ENCODE measurements around the gene MRPL18.
"Not testable (repeated sequence)": the region's sequence is repeated elsewhere in the genome, so short reads cannot be mapped to it uniquely, and the experiment has no call there.

MRPL18 gene

DNA sequence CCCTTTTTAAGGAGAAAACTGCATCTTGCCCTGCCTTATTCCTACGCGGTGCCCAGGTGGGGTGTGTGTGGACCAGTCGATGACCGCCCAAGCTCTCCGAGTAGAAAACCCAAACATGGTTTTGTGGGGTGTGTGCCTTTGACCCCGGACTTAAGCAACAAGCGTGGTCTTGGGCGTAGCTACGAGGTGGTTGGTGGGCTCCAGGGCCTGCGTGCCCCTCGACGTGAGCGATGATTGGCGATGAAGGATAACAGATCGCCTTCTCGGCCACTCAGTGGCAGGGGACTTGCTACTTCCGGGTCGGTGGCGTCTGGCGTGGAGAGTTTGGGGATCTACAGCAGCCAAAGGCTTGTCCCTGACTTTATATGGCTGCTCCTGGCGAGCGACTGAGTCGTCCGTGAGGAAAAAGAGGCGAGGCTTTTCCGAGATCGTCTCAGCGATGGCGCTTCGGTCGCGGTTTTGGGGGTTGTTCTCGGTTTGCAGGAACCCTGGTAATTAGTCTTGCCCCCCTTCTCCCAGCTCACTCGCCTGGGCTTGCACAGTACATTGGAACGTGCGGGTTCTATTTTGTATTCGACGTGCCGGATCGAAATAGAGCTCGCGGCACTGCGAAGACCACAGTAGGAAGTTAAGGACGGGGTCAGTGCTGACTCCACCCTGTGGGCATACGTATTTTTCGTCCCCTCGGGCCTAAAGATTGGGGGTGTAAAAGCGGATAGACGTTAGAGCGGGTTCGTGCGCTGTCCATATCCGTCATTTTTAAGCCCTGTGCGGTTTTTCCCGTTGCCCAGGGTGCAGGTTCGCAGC, at the start of gene MRPL18:
TSS of gene MRPL18 (plus strand) at position 319 of the 807 bp plus-strand sequence. CDS start at position 440, 121 bp downstream.
- Mint-ChIP-seq H3K4me1 (peaks cover 19 to 55% of the 10 kb centered on the region in 2 donors), H3K27ac (peak within 1 kb of the TSS; percentile 95), H3K27me3 (no peaks in the 10 kb centered on the region), H3K4me3 (peak within 1 kb of the TSS; percentile 91 to 96), H3K9me3 (no peaks in the 10 kb centered on the region), H3K36me3 (peaks cover 29 to 45% of the 10 kb centered on the region in 2 donors)
- peak; percentile 78 for DNase-seq
- ATAC-seq (replicated peaks) = peak; percentile 84 to 86

GRCh38 chr6:159742165-159742564, 48.1 kb upstream of the MRPL18 start:
- DNase-seq = no peak
- Mint-ChIP-seq H3K4me3 (no peak overlapping the region), H3K4me1 (peaks cover 9 to 19% of the 10 kb centered on the region in 2 donors), H3K27ac (no peak overlapping the region), H3K9me3 (no peaks in the 10 kb centered on the region), H3K36me3 (peaks cover 18 to 37% of the 10 kb centered on the region in 2 donors), H3K27me3 (no peaks in the 10 kb centered on the region)
- ATAC-seq (replicated peaks) = no peak

- no peaks in the 10 kb centered on the region for H3K9me3 Mint-ChIP-seq
- no peak for DNase-seq
- peaks cover 6 to 9% of the 10 kb centered on the region in 2 donors for H3K4me1 Mint-ChIP-seq
- H3K27ac Mint-ChIP-seq = peak overlapping the region; percentile 42
- no peak for ATAC-seq (replicated peaks)
- no peak overlapping the region for H3K4me3 Mint-ChIP-seq
- no peaks in the 10 kb centered on the region for H3K27me3 Mint-ChIP-seq
- H3K36me3 Mint-ChIP-seq = peaks cover 25 to 45% of the 10 kb centered on the region in 2 donors
Observed at GRCh38 chr6:159745081-159745480, 45.2 kb upstream of the MRPL18 start.

DNA sequence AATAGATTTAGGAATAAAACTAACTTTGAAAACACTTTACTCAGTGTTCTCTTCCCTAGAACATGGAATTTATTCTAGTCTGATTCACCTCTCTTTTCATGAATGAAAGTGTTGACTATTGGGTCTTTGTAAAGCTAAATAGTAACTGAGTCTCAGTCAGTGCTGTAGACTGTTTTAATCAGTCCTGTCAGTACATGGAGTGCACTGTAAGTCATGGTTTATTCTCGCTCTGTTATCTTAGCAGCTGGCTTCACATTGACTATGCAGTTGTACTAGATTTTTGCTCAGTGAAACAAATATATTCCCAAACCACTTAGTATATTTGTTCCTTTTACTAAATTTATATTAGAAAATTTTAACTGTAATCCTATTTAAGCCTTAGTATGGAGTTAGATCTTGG, 43.5 kb upstream of the MRPL18 start:
- no peak overlapping the region for H3K4me3 Mint-ChIP-seq
- ATAC-seq (replicated peaks) (no peak), DNase-seq (no peak)
- no peak overlapping the region for H3K27ac Mint-ChIP-seq
- peaks cover 6 to 9% of the 10 kb centered on the region in 2 donors for H3K4me1 Mint-ChIP-seq
- no peaks in the 10 kb centered on the region for H3K27me3 Mint-ChIP-seq
- peaks cover 29 to 41% of the 10 kb centered on the region in 2 donors for H3K36me3 Mint-ChIP-seq
- H3K9me3 Mint-ChIP-seq = no peaks in the 10 kb centered on the region

DNA sequence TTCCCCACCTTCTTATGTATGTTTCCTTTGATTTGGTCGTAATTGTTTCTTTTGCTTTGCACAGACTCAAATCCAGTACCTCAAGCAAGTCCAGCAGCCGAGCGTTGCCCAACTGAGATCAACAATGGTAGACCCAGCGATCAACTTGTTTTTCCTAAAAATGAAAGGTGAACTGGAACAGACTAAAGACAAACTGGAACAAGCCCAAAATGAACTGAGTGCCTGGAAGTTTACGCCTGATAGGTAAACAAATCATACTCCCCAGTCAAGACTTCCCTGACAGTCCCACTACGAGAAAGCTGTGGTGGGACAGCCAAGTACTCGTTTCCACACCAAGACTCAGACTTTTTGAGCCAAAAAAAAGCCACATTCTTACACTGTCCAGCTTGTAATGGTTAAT, 42.1 kb upstream of the MRPL18 start:
- ATAC-seq (replicated peaks); DNase-seq; H3K27me3 Mint-ChIP-seq; H3K27ac Mint-ChIP-seq; H3K9me3 Mint-ChIP-seq; H3K4me1 Mint-ChIP-seq; H3K4me3 Mint-ChIP-seq: not testable (repeated sequence)
- peaks cover 31 to 44% of the 10 kb centered on the region in 2 donors for H3K36me3 Mint-ChIP-seq

DNA sequence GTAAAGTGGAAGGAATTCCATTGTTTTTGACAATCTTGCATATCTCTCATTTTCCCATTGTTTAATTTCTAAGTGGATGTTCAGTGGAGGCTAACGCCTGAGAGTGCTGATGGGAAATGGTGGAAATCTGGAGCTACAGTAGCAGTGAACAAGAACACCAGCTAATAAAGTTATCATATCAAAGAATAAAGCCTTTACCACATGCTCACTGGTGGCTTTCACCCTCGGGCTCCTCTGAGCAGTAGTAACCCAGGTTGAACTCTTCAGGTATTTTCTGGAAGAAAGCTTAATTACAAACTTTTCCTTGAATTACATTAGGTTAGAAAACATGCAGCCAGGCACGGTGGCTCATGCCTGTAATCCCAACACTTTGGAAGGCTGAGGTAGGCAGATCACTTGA, 38.8 kb upstream of the MRPL18 start:
- H3K4me3 Mint-ChIP-seq = no peak overlapping the region
- peaks cover 24 to 40% of the 10 kb centered on the region in 2 donors for H3K36me3 Mint-ChIP-seq
- ATAC-seq (replicated peaks) (no peak), DNase-seq (no peak)
- peak overlapping the region; percentile 20 for H3K27ac Mint-ChIP-seq
- H3K9me3 Mint-ChIP-seq = no peaks in the 10 kb centered on the region
- no peaks in the 10 kb centered on the region for H3K27me3 Mint-ChIP-seq
- H3K4me1 Mint-ChIP-seq = peaks cover 0 to 5% of the 10 kb centered on the region in 2 donors

DNA sequence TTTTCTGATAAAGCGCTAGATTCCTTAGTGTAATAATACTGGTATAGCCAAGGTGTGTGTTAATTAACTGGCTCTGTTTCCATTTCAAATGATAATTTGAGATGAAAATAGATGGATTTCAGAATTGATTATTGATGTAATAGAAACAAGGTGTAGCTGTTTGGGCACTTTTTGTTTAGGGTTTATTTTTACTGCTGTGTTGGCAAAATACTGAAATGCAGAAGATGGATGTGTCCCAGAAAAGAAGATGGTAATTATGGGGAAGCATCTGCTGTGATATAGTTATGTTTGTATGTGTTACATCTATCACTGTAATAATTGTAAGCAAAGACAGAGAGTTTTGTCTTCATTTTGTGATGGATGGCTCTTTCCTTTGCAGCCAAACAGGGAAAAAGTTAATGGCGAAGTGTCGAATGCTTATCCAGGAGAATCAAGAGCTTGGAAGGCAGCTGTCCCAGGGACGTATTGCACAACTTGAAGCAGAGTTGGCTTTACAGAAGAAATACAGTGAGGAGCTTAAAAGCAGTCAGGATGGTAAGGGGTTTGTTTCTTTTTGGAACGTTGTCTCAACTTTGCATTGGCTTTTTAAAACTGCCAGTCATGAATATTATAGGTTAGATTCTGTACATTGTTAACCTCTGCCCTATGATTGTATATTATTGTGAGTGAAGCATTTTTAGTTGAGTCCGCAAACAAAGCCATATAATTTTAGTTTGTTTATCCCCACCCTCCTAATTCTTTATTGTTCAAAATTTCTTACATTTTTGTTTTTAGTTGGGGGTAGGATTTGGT, 37.0 kb upstream of the MRPL18 start:
- H3K27ac Mint-ChIP-seq = no peak overlapping the region
- ATAC-seq (replicated peaks) (no peak), DNase-seq (no peak)
- H3K27me3 Mint-ChIP-seq = no peaks in the 10 kb centered on the region
- H3K4me1 Mint-ChIP-seq = peaks cover 0 to 11% of the 10 kb centered on the region in 2 donors
- H3K4me3 Mint-ChIP-seq = no peak overlapping the region
- peaks cover 34 to 45% of the 10 kb centered on the region in 2 donors for H3K36me3 Mint-ChIP-seq
- no peaks in the 10 kb centered on the region for H3K9me3 Mint-ChIP-seq

DNA sequence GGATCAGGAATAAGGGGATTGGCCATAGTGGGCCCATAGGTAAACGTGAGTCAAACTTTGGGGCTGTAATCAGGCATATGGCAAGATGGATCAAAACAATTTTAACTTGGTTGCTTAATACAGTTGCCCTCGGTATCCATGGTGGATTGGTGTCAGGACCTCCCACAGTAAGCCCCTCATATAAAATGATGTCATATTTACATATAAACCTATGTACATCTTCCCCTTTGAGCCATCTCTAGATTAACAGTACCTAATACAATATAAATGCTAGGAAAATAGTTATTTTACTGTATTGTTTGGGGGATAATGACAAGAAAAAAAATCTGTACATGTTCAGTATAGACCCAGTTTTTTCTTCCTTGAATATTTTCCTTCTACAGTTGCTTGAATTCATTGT, 35.9 kb upstream of the MRPL18 start:
- ATAC-seq (replicated peaks) = no peak
- H3K4me3 Mint-ChIP-seq = no peak overlapping the region
- no peaks in the 10 kb centered on the region for H3K27me3 Mint-ChIP-seq
- DNase-seq = no peak
- peaks cover 3 to 16% of the 10 kb centered on the region in 2 donors for H3K4me1 Mint-ChIP-seq
- peaks cover 36 to 50% of the 10 kb centered on the region in 2 donors for H3K36me3 Mint-ChIP-seq
- H3K27ac Mint-ChIP-seq = no peak overlapping the region
- no peaks in the 10 kb centered on the region for H3K9me3 Mint-ChIP-seq

DNA sequence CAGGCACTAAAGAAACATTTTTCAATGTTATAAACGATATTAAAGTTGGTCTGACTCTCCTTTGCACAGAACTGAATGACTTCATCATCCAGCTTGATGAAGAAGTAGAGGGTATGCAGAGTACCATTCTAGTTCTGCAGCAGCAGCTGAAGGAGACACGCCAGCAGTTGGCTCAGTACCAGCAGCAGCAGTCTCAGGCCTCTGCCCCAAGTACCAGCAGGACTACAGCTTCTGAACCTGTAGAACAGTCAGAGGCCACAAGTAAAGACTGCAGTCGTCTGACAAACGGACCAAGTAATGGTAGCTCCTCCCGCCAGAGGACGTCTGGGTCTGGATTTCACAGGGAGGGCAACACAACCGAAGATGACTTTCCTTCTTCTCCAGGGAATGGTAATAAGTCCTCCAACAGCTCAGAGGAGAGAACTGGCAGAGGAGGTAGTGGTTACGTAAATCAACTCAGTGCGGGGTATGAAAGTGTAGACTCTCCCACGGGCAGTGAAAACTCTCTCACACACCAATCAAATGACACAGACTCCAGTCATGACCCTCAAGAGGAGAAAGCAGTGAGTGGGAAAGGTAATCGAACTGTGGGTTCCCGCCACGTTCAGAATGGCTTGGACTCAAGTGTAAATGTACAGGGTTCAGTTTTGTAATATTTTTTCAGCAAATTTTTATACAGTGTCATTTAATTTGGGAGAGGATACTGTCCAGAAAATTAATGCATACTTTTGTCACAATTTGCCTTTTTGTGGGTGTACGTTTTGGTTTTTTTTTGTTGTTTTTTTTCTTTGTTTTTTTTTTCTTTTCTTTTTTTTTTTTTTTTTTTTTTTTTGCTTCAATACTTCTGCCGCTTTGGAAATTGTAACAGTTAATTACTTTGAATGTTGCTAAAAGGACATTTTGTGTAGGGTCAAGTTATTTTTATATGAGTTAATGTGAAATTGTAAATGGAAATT, 35.0 kb upstream of the MRPL18 start:
- H3K36me3 Mint-ChIP-seq = peaks cover 34 to 50% of the 10 kb centered on the region in 2 donors
- no peak for ATAC-seq (replicated peaks)
- peak overlapping the region; percentile 51 for H3K27ac Mint-ChIP-seq
- no peak for DNase-seq
- peaks cover 6 to 23% of the 10 kb centered on the region in 2 donors for H3K4me1 Mint-ChIP-seq
- no peaks in the 10 kb centered on the region for H3K9me3 Mint-ChIP-seq
- no peaks in the 10 kb centered on the region for H3K27me3 Mint-ChIP-seq
- no peak overlapping the region for H3K4me3 Mint-ChIP-seq

DNA sequence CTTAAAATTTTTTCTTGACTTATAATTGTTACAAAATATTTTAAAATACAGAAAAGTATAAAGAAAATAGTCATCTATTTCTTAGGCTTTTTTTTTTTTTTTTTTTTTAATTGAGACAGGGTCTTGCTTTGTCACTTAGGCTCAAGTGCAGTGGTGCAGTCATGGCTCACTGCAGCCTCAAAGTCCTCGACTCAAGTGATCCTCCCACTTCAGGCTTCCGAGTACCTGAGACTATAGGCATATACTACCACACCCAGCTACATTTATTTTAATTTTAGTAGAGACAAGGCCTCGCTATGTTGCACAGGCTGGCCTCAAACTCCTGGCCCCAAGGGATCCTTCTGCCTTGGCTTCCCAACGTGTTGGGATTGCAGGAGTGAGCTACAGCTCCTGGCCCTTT, 33.8 kb upstream of the MRPL18 start:
- Mint-ChIP-seq H3K9me3 (no peaks in the 10 kb centered on the region), H3K4me3 (no peak overlapping the region), H3K27ac (no peak overlapping the region), H3K27me3 (no peaks in the 10 kb centered on the region), H3K4me1 (peaks cover 13 to 32% of the 10 kb centered on the region in 2 donors), H3K36me3 (peaks cover 32 to 56% of the 10 kb centered on the region in 2 donors)
- DNase-seq (no peak), ATAC-seq (replicated peaks) (no peak)

DNA sequence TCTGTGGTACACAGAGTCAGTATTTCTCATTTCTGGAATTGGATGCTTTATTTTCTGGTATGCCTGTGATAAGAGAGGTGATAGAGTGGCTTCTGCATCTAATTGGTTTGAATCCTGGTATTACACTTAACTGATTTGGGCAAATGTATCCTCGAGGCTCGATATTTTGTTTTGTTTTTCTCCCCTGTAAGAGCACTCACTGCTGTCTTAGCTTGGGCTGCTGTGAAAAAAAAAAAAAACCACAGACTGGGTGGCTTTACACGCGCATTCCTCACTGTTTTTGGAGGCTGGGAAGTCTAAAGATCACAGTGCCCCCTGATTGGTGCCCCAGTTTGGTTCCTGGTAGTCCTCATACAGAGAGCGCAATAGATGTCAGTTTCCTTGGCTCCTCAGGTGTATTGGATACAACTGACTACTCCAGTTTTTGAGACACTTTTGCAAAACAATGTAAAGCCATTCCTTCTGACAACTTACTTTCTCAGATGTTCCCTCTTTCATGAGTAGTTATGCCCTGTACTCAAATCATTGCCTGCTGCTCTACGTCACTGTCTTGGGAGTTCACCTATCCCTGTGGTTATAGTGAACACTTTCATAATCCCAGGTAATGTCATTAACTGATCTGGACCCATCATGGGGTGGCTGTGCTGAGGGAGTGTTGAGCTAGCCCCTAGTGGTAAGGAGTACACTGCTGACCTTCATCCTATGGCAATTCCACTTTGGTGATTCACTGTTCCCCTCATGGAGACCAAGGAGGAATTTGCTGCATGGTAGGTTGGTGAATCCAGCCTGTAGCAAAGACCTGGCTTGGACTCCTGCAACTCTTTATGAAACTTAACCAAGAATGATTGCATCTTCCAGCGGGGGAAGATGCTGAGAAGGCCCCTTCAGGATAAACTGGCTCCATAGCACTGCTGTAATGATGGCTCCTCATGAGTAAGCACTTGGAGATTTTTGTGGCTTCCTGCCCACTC, 32.0 kb upstream of the MRPL18 start:
- peaks cover 35 to 55% of the 10 kb centered on the region in 2 donors for H3K36me3 Mint-ChIP-seq
- ATAC-seq (replicated peaks) = no peak
- H3K9me3 Mint-ChIP-seq = no peaks in the 10 kb centered on the region
- DNase-seq = no peak
- peak overlapping the region; percentile 59 for H3K27ac Mint-ChIP-seq
- peaks cover 18 to 43% of the 10 kb centered on the region in 2 donors for H3K4me1 Mint-ChIP-seq
- no peaks in the 10 kb centered on the region for H3K27me3 Mint-ChIP-seq
- H3K4me3 Mint-ChIP-seq = no peak overlapping the region

DNA sequence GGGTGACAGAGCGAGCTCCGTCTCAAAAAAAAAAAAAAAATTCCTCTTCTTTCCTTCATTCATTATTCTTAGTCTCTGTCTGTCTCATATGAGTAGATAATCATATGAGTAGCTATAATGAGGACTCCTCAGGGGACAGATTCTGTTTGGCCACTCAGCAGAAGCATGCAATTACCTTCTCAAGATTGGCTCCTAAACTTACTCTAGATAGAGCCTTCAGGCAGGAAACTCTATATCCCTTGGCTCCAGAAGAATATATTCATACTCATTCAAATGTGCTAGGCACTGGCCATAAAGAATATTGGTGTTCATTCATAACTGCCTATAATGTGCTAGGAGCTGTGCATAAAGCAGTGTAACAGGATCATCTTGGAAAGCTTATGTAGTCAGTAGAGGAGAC, 30.6 kb upstream of the MRPL18 start:
- Mint-ChIP-seq H3K27ac (no peak overlapping the region), H3K4me3 (peak overlapping the region in 1 of 2 donors; percentile 4), H3K9me3 (no peaks in the 10 kb centered on the region), H3K27me3 (no peaks in the 10 kb centered on the region), H3K4me1 (peaks cover 18 to 45% of the 10 kb centered on the region in 2 donors), H3K36me3 (peaks cover 36 to 54% of the 10 kb centered on the region in 2 donors)
- no peak for ATAC-seq (replicated peaks)
- no peak for DNase-seq

DNA sequence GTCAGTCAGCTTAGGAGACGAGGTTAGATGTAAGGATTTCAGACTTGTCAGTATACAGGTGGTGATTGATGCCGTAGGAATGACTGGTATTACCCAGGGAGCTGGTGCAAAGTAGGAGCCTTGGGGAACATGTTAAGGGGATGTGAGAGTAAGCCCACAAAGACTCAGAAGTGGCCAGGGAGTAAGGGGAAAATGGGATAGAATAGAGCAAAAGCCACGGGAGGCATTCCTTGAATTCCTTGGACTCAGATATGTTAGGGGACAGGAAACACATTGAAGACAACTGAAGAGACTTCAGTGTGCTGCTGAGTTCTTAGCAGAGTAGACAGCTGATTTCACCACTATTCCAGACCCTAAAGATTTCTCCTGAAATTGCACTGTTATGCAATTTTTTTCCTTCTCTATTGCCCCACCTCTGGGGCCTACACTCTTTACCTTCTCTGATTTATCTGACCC, 29.6 kb upstream of the MRPL18 start:
- ATAC-seq (replicated peaks) = no peak
- peak overlapping the region; percentile 98 for H3K27ac Mint-ChIP-seq
- no peaks in the 10 kb centered on the region for H3K9me3 Mint-ChIP-seq
- H3K27me3 Mint-ChIP-seq = no peaks in the 10 kb centered on the region
- no peak for DNase-seq
- H3K4me3 Mint-ChIP-seq = peak overlapping the region; percentile 97 to 99
- peaks cover 27 to 53% of the 10 kb centered on the region in 2 donors for H3K36me3 Mint-ChIP-seq
- peaks cover 18 to 40% of the 10 kb centered on the region in 2 donors for H3K4me1 Mint-ChIP-seq
